ENCODE results near the gene SAMD8.

DNA sequence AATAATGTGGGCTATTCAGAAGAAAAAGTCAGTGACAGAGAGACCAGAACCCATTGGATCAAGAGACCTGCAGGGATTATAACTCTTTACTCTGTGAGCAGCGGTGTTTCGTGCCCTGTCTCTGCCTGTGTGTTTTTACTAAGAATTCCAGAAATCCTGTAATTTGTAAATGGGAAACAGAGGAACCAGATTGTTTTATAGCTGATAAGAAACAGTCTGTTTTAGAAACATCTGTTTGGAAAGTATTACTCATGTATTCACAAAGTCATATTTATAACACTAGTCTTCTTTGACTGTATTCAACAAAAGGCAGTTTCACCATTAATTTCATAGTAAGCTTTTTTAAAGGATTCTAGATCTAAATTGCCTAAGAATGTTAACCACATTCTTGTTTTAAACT is 69.1 kb downstream of the SAMD8 start:
- TF ChIP-seq POLR2A (IDR thresholded peaks at IDR 0.05) = no peak
- TF ChIP-seq, protein P1, sequence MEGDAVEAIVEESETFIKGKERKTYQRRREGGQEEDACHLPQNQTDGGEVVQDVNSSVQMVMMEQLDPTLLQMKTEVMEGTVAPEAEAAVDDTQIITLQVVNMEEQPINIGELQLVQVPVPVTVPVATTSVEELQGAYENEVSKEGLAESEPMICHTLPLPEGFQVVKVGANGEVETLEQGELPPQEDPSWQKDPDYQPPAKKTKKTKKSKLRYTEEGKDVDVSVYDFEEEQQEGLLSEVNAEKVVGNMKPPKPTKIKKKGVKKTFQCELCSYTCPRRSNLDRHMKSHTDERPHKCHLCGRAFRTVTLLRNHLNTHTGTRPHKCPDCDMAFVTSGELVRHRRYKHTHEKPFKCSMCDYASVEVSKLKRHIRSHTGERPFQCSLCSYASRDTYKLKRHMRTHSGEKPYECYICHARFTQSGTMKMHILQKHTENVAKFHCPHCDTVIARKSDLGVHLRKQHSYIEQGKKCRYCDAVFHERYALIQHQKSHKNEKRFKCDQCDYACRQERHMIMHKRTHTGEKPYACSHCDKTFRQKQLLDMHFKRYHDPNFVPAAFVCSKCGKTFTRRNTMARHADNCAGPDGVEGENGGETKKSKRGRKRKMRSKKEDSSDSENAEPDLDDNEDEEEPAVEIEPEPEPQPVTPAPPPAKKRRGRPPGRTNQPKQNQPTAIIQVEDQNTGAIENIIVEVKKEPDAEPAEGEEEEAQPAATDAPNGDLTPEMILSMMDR (IDR thresholded peaks at IDR 0.05) = no peak

Data from heart left ventricle (tissue), 13 donors.